ENCODE results near the gene GSDME.

Gene GSDME

DNA sequence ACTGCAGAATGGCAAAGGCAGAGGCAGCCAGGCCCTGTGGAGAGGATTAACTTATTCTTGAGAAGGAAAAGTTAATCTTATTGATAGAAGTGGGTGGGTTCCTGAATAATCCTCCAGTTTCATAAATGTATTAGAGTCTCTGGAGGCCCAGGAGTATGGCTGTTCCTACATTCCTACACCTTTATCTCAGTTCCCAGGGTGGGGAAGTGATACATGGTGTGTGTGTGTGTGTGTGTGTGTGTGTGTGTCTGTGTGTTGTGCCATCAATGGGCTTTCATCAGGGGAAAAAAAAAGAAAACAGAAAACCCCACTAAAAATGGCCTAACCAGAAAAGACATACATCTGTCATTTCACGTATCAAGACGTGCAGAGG lies 22.0 kb upstream of the GSDME start:
- Histone ChIP-seq H3K27ac (no peak overlapping the region), H3K4me3 (no peak overlapping the region), H3K36me3 (ENCODE audit: insufficient read depth, low read length) (no peaks in the 10 kb centered on the region), H3K9ac (ENCODE audit: insufficient read length) (no peak overlapping the region), H3K9me3 (ENCODE audit: low read depth, low read length) (no peaks in the 10 kb centered on the region)
- DNase-seq (ENCODE audit: low read depth, low spot score): no peak
- TF ChIP-seq FOXP2 (optimal IDR thresholded peaks at IDR 0.05; ENCODE audit: control extremely low read depth, extremely low read length, insufficient read depth) (no peak), POLR2AphosphoS5 (IDR thresholded peaks at IDR 0.05; ENCODE audit: borderline replicate concordance, low read depth, low read length) (no peak), EZH2 (IDR thresholded peaks at IDR 0.05) (no peak)

DNA sequence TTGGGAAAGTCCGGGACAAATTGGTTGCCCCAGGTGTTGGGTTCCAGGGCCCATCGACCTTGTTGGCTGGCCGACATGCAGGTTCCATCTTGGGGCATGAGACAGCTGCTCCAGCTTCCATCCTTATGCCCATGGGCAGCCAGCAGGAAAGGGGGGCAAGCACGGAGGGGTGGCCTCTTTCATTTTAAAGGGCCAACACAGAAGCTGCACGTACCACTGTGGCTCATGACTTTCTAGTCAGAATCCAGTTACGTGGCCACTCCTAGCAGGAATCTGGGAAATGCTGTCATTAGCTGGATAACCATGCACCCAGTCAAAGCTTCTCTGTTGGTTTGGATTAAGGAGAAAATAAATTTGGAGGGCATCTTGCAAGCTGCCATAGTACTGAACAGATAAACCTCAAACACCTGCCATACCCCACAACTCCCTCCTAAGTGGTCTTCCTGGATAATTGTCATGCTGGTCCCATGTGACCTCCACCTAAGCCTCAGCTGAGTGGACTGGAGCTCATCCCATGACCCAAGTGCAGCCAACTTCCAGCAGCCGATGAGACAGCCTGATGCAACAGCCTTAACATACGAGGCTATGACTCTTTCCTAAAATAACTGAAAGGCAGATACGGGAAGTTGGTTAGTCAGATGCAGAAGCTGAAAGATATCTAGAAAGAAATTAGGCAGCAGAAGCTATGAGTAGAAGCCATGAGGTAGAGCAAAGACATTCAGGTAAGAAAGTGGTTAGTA lies 21.4 kb upstream of the GSDME start:
- no peak overlapping the region for H3K27ac ChIP-seq
- H3K36me3 ChIP-seq (ENCODE audit: insufficient read depth, low read length): no peaks in the 10 kb centered on the region
- no peak for DNase-seq (ENCODE audit: low read depth, low spot score)
- no peak overlapping the region for H3K4me3 ChIP-seq
- TF ChIP-seq EZH2 (IDR thresholded peaks at IDR 0.05) (no peak), FOXP2 (optimal IDR thresholded peaks at IDR 0.05; ENCODE audit: control extremely low read depth, extremely low read length, insufficient read depth) (no peak), POLR2AphosphoS5 (IDR thresholded peaks at IDR 0.05; ENCODE audit: borderline replicate concordance, low read depth, low read length) (no peak)
- H3K9ac ChIP-seq (ENCODE audit: insufficient read length): no peak overlapping the region
- no peaks in the 10 kb centered on the region for H3K9me3 ChIP-seq (ENCODE audit: low read depth, low read length)

DNA sequence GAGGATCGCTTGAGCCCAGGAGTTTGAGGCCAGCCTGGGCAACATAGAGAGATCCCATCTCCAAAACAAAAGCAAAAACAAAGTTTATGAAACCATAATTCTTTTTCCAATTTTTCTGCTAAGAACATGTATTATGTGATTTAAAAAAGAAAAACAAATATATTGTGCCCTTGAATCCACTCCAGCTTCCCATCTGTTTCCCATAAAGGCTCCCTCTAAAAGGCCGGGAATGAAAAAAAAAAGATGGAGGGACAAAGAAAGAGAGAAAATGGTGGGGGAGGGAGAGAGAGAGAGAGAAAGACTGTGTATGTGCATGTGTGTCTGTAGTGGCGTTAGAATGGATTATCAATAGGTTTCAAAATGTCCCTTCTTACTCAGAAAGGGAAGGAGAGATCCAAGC lies 20.5 kb upstream of the GSDME start:
- H3K27ac ChIP-seq: no peak overlapping the region

DNA sequence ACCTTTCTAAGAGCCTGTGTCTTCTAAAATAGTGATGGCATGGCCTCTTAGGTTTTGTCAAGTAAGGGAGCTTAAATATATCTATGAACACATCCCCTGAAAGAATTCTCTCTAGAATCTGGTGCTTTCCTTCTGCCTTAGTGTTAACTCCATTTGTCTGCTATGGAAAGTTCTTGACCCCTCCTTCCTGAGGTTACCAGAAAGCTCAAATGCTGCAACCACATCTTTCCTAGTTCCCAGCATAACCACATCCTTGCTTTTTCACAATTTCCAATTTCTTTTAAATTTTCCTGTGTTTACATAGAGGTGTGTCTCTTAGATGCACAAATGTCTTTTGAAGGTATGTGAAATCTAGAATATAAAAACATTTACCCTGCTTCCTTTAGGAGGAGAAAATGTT lies 16.4 kb upstream of the GSDME start:
- Histone ChIP-seq H3K9me3 (ENCODE audit: low read depth, low read length) (no peaks in the 10 kb centered on the region), H3K4me3 (no peak overlapping the region), H3K9ac (ENCODE audit: insufficient read length) (no peak overlapping the region), H3K27ac (no peak overlapping the region), H3K36me3 (ENCODE audit: insufficient read depth, low read length) (no peaks in the 10 kb centered on the region)
- TF ChIP-seq EZH2 (IDR thresholded peaks at IDR 0.05): no peak
- no peak for TF ChIP-seq FOXP2 (optimal IDR thresholded peaks at IDR 0.05; ENCODE audit: control extremely low read depth, extremely low read length, insufficient read depth)
- no peak for TF ChIP-seq POLR2AphosphoS5 (IDR thresholded peaks at IDR 0.05; ENCODE audit: borderline replicate concordance, low read depth, low read length)
- DNase-seq (ENCODE audit: low read depth, low spot score): no peak

More for the DNA sequence above, 20.5 kb upstream of the GSDME start:
- Histone ChIP-seq H3K9ac (ENCODE audit: insufficient read length) (no peak overlapping the region), H3K36me3 (ENCODE audit: insufficient read depth, low read length) (no peaks in the 10 kb centered on the region), H3K9me3 (ENCODE audit: low read depth, low read length) (no peaks in the 10 kb centered on the region), H3K4me3 (no peak overlapping the region)
- DNase-seq (ENCODE audit: low read depth, low spot score): no peak
- TF ChIP-seq EZH2 (IDR thresholded peaks at IDR 0.05): no peak
- no peak for TF ChIP-seq POLR2AphosphoS5 (IDR thresholded peaks at IDR 0.05; ENCODE audit: borderline replicate concordance, low read depth, low read length)
- TF ChIP-seq FOXP2 (optimal IDR thresholded peaks at IDR 0.05; ENCODE audit: control extremely low read depth, extremely low read length, insufficient read depth): no peak

DNA sequence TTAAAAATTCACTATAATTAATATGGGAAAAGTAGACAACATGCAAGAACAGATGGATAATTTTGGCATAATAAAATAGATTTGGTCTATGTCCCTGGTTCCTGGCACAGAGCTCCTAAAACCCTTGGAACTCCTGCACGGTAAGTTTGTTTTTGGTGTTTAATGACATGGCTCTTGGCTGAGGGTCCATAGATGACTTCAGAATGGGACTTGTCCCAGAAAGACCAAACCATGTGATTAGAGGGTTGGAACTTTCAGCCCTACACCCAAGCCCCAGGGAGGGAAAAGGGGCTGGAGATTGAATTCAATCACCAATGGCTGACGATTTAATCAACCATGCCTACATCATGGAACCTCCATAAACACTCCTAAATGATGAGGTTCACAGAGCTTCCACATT lies 12.6 kb upstream of the GSDME start:
- H3K4me3 ChIP-seq: no peak overlapping the region
- TF ChIP-seq EZH2 (IDR thresholded peaks at IDR 0.05) (no peak), POLR2AphosphoS5 (IDR thresholded peaks at IDR 0.05; ENCODE audit: borderline replicate concordance, low read depth, low read length) (no peak), FOXP2 (optimal IDR thresholded peaks at IDR 0.05; ENCODE audit: control extremely low read depth, extremely low read length, insufficient read depth) (no peak)
- no peak overlapping the region for H3K9ac ChIP-seq (ENCODE audit: insufficient read length)
- no peaks in the 10 kb centered on the region for H3K9me3 ChIP-seq (ENCODE audit: low read depth, low read length)
- no peak for DNase-seq (ENCODE audit: low read depth, low spot score)
- H3K36me3 ChIP-seq (ENCODE audit: insufficient read depth, low read length): no peaks in the 10 kb centered on the region
- H3K27ac ChIP-seq: no peak overlapping the region

DNA sequence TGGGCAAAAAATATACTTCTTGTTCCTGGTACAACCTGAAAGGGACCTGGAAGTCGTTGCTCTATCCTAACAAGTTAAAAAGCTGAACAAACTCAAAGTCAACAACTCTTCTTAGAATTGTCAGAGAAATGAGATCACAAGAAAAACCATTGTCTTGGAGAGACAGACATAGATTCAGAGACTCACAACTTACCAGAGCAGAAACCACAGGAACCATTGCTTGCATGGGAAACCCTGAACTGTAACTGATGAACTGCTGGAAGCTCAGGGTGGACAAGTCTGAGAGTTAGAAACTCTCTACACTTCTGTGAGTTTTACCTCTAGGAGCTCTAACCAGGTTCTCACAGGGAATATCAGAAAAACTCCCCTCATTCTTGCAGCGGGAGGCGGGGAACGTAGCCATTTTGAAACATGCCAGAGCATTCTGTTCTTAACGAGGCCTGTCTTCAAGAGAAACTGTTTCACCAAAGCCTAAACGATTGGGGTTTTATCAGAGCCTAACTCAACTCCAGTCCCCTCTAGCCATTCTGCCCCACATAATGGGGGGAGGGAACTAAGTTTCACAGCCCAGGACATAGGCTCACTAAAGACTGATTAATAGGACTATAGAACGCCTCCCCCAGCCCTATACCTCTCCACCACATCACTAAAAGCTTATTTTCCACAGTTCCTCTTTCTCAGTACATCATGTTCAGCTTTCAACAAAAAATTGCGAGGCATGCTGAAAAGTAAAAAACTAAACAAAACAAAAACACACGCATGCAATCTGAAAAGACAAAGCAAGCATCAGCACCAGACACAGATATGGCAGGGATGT lies 12.0 kb upstream of the GSDME start:
- Histone ChIP-seq H3K27ac (no peak overlapping the region), H3K4me3 (no peak overlapping the region), H3K9ac (ENCODE audit: insufficient read length) (no peak overlapping the region), H3K36me3 (ENCODE audit: insufficient read depth, low read length) (no peaks in the 10 kb centered on the region), H3K9me3 (ENCODE audit: low read depth, low read length) (no peaks in the 10 kb centered on the region)
- DNase-seq (ENCODE audit: low read depth, low spot score): no peak
- TF ChIP-seq POLR2AphosphoS5 (IDR thresholded peaks at IDR 0.05; ENCODE audit: borderline replicate concordance, low read depth, low read length) (no peak), EZH2 (IDR thresholded peaks at IDR 0.05) (no peak), FOXP2 (optimal IDR thresholded peaks at IDR 0.05; ENCODE audit: control extremely low read depth, extremely low read length, insufficient read depth) (no peak)

DNA sequence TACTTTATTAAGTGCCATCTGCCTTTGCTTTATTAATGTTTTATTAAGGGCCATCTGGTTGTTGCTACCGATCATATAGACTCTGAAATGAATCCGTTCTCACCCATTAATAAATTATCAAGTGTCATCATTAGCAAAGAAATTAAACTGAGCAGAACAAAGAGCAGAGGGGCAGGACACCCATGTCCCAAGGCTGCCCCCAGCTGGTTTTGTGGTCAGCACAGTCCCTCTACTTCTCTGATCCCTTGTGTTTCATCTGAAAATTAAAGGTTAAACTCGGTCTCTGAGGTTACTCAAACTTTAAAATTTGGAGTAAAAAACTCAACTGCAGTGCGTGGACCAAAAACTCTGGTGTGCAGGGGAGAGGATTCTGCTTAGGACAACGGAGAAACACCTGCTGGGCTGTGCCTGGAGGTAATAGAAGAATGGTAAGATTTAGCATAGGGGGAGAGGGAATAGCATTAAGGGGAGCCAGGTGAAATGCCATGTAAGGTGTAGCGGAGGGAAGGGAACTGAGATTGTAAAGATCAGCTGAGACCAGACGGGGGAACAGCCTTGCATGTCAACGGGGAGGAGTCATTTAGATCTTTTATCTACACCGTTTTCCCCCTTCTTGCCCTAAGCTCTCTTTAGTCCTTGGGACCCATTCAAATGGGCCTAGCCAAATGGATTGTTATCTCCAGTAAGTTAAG lies 10.8 kb upstream of the GSDME start:
- Histone ChIP-seq H3K9ac (ENCODE audit: insufficient read length) (no peak overlapping the region), H3K36me3 (ENCODE audit: insufficient read depth, low read length) (no peaks in the 10 kb centered on the region), H3K4me3 (no peak overlapping the region), H3K9me3 (ENCODE audit: low read depth, low read length) (no peaks in the 10 kb centered on the region), H3K27ac (no peak overlapping the region)
- no peak for DNase-seq (ENCODE audit: low read depth, low spot score)
- TF ChIP-seq FOXP2 (optimal IDR thresholded peaks at IDR 0.05; ENCODE audit: control extremely low read depth, extremely low read length, insufficient read depth) (no peak), EZH2 (IDR thresholded peaks at IDR 0.05) (no peak), POLR2AphosphoS5 (IDR thresholded peaks at IDR 0.05; ENCODE audit: borderline replicate concordance, low read depth, low read length) (no peak)

Data from SK-N-MC (cell line).